ES-I3 (cell line): ENCODE data around the gene SLC5A7.

Experiments used
- H3K36me3 ChIP-seq: 2 replicates; pipeline ENCODE4 v1.6.1; 2013; ENCODE audit warnings: mild to moderate bottlenecking, low read length, control low read depth, moderate library complexity; ENCODE audit not compliant: insufficient read depth
- H3K4me1 ChIP-seq: 2 replicates; pipeline ENCODE4 v1.6.1; 2013; ENCODE audit warnings: mild to moderate bottlenecking, control low read depth, low read length; ENCODE audit not compliant: insufficient read depth
- H3K9ac ChIP-seq: 2 replicates; pipeline ENCODE4 v1.6.1; 2013; ENCODE audit warnings: low read depth, mild to moderate bottlenecking, low read length, moderate library complexity
- H3K9me3 ChIP-seq: 2 replicates; pipeline ENCODE4 v1.6.1; 2013; ENCODE audit warnings: mild to moderate bottlenecking, low read length, moderate library complexity; ENCODE audit not compliant: control insufficient read depth, insufficient read depth

The SLC5A7 gene

GRCh38 chr2:108029496-108029895 lies 43.2 kb downstream of the SLC5A7 start:
- no peak overlapping the region for H3K9ac ChIP-seq
- H3K36me3 ChIP-seq: no peaks in the 10 kb centered on the region
- peaks cover 9% of the 10 kb centered on the region; the same call in 1 of the 2 replicates for H3K9me3 ChIP-seq
- peaks cover 8% of the 10 kb centered on the region; the same call in 1 of the 2 replicates for H3K4me1 ChIP-seq

- Histone ChIP-seq H3K4me1 (peaks cover 8% of the 10 kb centered on the region; the same call in 1 of the 2 replicates), H3K9ac (no peak overlapping the region), H3K36me3 (no peaks in the 10 kb centered on the region), H3K9me3 (peaks cover 9% of the 10 kb centered on the region; the same call in 1 of the 2 replicates)
These were observed 43.6 kb downstream of the SLC5A7 start for GRCh38 chr2:108029912-108030311.

- Histone ChIP-seq H3K9ac (no peak overlapping the region), H3K36me3 (no peaks in the 10 kb centered on the region), H3K9me3 (peaks cover 9% of the 10 kb centered on the region; the same call in 1 of the 2 replicates), H3K4me1 (no peaks in the 10 kb centered on the region)
These were observed 45.2 kb downstream of the SLC5A7 start for GRCh38 chr2:108031471-108031941.

GRCh38 chr2:108034843-108035242 lies 48.5 kb downstream of the SLC5A7 start:
- H3K4me1 ChIP-seq: no peaks in the 10 kb centered on the region
- no peak overlapping the region for H3K9ac ChIP-seq
- no peaks in the 10 kb centered on the region for H3K36me3 ChIP-seq
- H3K9me3 ChIP-seq: peaks cover 11% of the 10 kb centered on the region; the same call in 1 of the 2 replicates

- Histone ChIP-seq H3K4me1 (no peaks in the 10 kb centered on the region), H3K9ac (no peak overlapping the region), H3K36me3 (no peaks in the 10 kb centered on the region), H3K9me3 (no peaks in the 10 kb centered on the region; the same call in 1 of the 2 replicates)
These were observed 62.4 kb downstream of the SLC5A7 start for GRCh38 chr2:108048752-108049151.

GRCh38 chr2:108058576-108059137 lies 72.3 kb downstream of the SLC5A7 start:
- Histone ChIP-seq H3K9ac (no peak overlapping the region), H3K9me3 (no peaks in the 10 kb centered on the region), H3K36me3 (no peaks in the 10 kb centered on the region), H3K4me1 (no peaks in the 10 kb centered on the region)

- Histone ChIP-seq H3K36me3 (no peaks in the 10 kb centered on the region), H3K9me3 (no peaks in the 10 kb centered on the region), H3K4me1 (no peaks in the 10 kb centered on the region), H3K9ac (no peak overlapping the region)
These were observed 75.2 kb downstream of the SLC5A7 start for GRCh38 chr2:108061439-108062042.
